MM.1S (cell line): ENCODE results near the gene UBE2D4.
"Not testable (repeated sequence)": the region's sequence is repeated elsewhere in the genome, so short reads cannot be mapped to it uniquely, and the experiment has no call there.

Experiments used
- DNase-seq: peaks from one replicate; pipeline ENCODE4 v3.0.0-alpha.2; 2015
- H2AFZ ChIP-seq: fragments of 300-600 bp; sonication (generic); 2 replicates; pipeline ENCODE4 v1.6.0; 2016; ENCODE audit warnings: antibody characterized with exemption, low read length
- H3F3A ChIP-seq: fragments of 300-600 bp; sonication (generic); 2 replicates; pipeline ENCODE4 v1.6.1; 2016; ENCODE audit warnings: mild to moderate bottlenecking, antibody characterized with exemption, low read length, moderate library complexity, mixed read lengths; ENCODE audit not compliant: insufficient read depth
- H3K27ac ChIP-seq: fragments of 300-600 bp; sonication (generic); 2 replicates; pipeline ENCODE4 v1.5.1; 2016; ENCODE audit warnings: mild to moderate bottlenecking, low read length
- H3K27me3 ChIP-seq: fragments of 300-600 bp; sonication (generic); replicated peaks from 2 replicates; pipeline ENCODE4 v1.6.0; 2016; ENCODE audit warnings: low read length; ENCODE audit not compliant: insufficient read depth
- H3K36me3 ChIP-seq: fragments of 300-600 bp; sonication (generic); replicated peaks from 2 replicates; pipeline ENCODE4 v1.6.1; 2016; ENCODE audit warnings: mild to moderate bottlenecking, low read length, mixed read lengths; ENCODE audit not compliant: insufficient read depth
- H3K4me1 ChIP-seq: fragments of 300-600 bp; sonication (generic); 2 replicates; pipeline ENCODE4 v1.6.1; 2016; ENCODE audit warnings: low read length, mixed read lengths
- H3K4me2 ChIP-seq: fragments of 300-600 bp; sonication (generic); 2 replicates; pipeline ENCODE4 v1.6.0; 2016; ENCODE audit warnings: low read depth, low read length
- H3K4me3 ChIP-seq: fragments of 300-600 bp; sonication (generic); 2 replicates; pipeline ENCODE4 v1.5.1; 2016; ENCODE audit warnings: low read length, mixed read lengths
- H3K79me2 ChIP-seq: fragments of 300-600 bp; sonication (generic); 2 replicates; pipeline ENCODE4 v1.6.1; 2016; ENCODE audit warnings: mixed run types, low read length, mixed read lengths
- H3K9ac ChIP-seq: fragments of 300-600 bp; sonication (generic); 2 replicates; pipeline ENCODE4 v1.6.1; 2016; ENCODE audit warnings: low read length, mixed read lengths
- H3K9me2 ChIP-seq: fragments of 300-600 bp; sonication (generic); replicated peaks from 2 replicates; pipeline ENCODE4 v1.6.1; 2016; ENCODE audit warnings: mild to moderate bottlenecking, low read length, mixed read lengths; ENCODE audit not compliant: insufficient read depth
- H3K9me3 ChIP-seq: fragments of 300-600 bp; sonication (generic); replicated peaks from 2 replicates; pipeline ENCODE4 v1.6.1; 2016; ENCODE audit warnings: mild to moderate bottlenecking, low read length, mixed read lengths; ENCODE audit not compliant: insufficient read depth
- H4K20me1 ChIP-seq: fragments of 300-600 bp; sonication (generic); 2 replicates; pipeline ENCODE4 v1.6.1; 2016; ENCODE audit warnings: mild to moderate bottlenecking, low read length, moderate library complexity, mixed read lengths; ENCODE audit not compliant: insufficient read depth
- CTCF ChIP-seq: fragments of 300-600 bp; sonication (generic); IDR thresholded peaks from 2 replicates; pipeline ENCODE4 v1.5.1; 2016; ENCODE audit warnings: antibody characterized with exemption, low read length, mixed read lengths
- EZH2 ChIP-seq: fragments of 300-600 bp; sonication (generic); optimal IDR thresholded peaks from 2 replicates; pipeline ENCODE3; 2017; ENCODE audit warnings: low read depth, mild to moderate bottlenecking, antibody characterized with exemption, low read length, mixed read lengths
- EZH2phosphoT487 ChIP-seq: fragments of 300-600 bp; sonication (generic); IDR thresholded peaks from 2 replicates; pipeline ENCODE4 v1.6.1; 2018; ENCODE audit warnings: antibody characterized with exemption, low read length

Gene UBE2D4

GRCh38 chr7:43891069-43891955 lies 34.9 kb upstream of the UBE2D4 start:
- Histone ChIP-seq H3K4me2 (no peak overlapping the region), H3K27ac (no peak overlapping the region), H3K4me3 (no peak overlapping the region), H3F3A (no peaks in the 10 kb centered on the region), H3K4me1 (no peaks in the 10 kb centered on the region), H3K9me2 (no peaks in the 10 kb centered on the region), H3K79me2 (peaks cover 74% of the 10 kb centered on the region), H3K9ac (no peak overlapping the region), H4K20me1 (no peaks in the 10 kb centered on the region), H2AFZ (no peak overlapping the region), H3K36me3 (no peaks in the 10 kb centered on the region), H3K27me3 (no peaks in the 10 kb centered on the region), H3K9me3 (no peaks in the 10 kb centered on the region)
- no peak for DNase-seq
- TF ChIP-seq EZH2phosphoT487: no peak
- no peak for TF ChIP-seq CTCF
- TF ChIP-seq EZH2: no peak

GRCh38 chr7:43895847-43896415 lies 30.3 kb upstream of the UBE2D4 start:
- Histone ChIP-seq H4K20me1 (no peaks in the 10 kb centered on the region), H3K9ac (no peak overlapping the region), H3K79me2 (peaks cover 87% of the 10 kb centered on the region), H3K9me3 (no peaks in the 10 kb centered on the region), H2AFZ (no peak overlapping the region), H3K27me3 (no peaks in the 10 kb centered on the region), H3K4me2 (no peak overlapping the region), H3F3A (no peaks in the 10 kb centered on the region), H3K4me1 (no peaks in the 10 kb centered on the region), H3K36me3 (no peaks in the 10 kb centered on the region), H3K9me2 (no peaks in the 10 kb centered on the region), H3K4me3 (no peak overlapping the region), H3K27ac (no peak overlapping the region)
- DNase-seq: no peak
- TF ChIP-seq EZH2 (no peak), CTCF (no peak), EZH2phosphoT487 (no peak)

GRCh38 chr7:43898571-43898970 lies 27.7 kb upstream of the UBE2D4 start:
- not testable (repeated sequence) for H4K20me1 ChIP-seq, H3K4me3 ChIP-seq, H3F3A ChIP-seq, H3K9ac ChIP-seq, H3K4me1 ChIP-seq, H3K36me3 ChIP-seq, H3K9me3 ChIP-seq, DNase-seq, H3K27me3 ChIP-seq, H3K27ac ChIP-seq, H3K4me2 ChIP-seq, H2AFZ ChIP-seq, H3K9me2 ChIP-seq
- H3K79me2 ChIP-seq: peaks cover 87% of the 10 kb centered on the region

- H3K36me3 ChIP-seq: no peaks in the 10 kb centered on the region
- no peak overlapping the region for H3K9ac ChIP-seq
- no peaks in the 10 kb centered on the region for H3K27me3 ChIP-seq
- no peaks in the 10 kb centered on the region for H3K9me2 ChIP-seq
- H3K79me2 ChIP-seq: peaks cover 75% of the 10 kb centered on the region
- no peaks in the 10 kb centered on the region for H3F3A ChIP-seq
- H3K27ac ChIP-seq: no peak overlapping the region
- H2AFZ ChIP-seq: no peak overlapping the region
- H4K20me1 ChIP-seq: no peaks in the 10 kb centered on the region
- no peak overlapping the region for H3K4me3 ChIP-seq
- no peak overlapping the region for H3K4me2 ChIP-seq
- no peaks in the 10 kb centered on the region for H3K9me3 ChIP-seq
- H3K4me1 ChIP-seq: peaks cover 14% of the 10 kb centered on the region; the same call in 1 of the 2 replicates
- DNase-seq: no peak
- TF ChIP-seq CTCF (no peak), EZH2phosphoT487 (no peak), EZH2 (no peak)
These were observed 23.6 kb upstream of the UBE2D4 start for GRCh38 chr7:43902542-43903054.
